ENCODE measurements around the gene ANKRD6.

Gene ANKRD6

DNA sequence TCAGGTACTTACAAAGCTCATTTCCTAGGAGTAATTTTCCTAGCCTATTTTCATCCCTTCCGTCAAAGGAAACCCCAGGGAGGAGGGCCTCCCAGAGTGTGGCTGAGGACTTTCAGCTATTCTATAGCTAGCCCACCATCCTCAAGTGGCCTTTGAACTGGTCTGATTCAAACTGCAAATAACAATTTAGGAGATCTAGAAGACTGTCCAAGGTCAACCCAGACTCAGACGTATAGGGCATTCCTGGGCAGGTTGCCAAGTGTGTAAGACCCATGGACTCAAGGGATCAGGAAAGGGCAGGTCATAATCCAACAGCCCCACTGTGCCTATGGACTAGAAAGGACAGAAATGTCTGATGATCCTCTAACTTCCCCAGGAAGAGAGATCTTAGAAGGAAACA is 18.7 kb upstream of the ANKRD6 start:
- no peak for DNase-seq

GRCh38 chr6:89415185-89415584 is 17.8 kb upstream of the ANKRD6 start:
- DNase-seq: no peak

GRCh38 chr6:89416796-89417195 is 16.2 kb upstream of the ANKRD6 start:
- no peak for DNase-seq

GRCh38 chr6:89430201-89430962 is 2.6 kb upstream of the ANKRD6 start:
- DNase-seq: no peak

DNA sequence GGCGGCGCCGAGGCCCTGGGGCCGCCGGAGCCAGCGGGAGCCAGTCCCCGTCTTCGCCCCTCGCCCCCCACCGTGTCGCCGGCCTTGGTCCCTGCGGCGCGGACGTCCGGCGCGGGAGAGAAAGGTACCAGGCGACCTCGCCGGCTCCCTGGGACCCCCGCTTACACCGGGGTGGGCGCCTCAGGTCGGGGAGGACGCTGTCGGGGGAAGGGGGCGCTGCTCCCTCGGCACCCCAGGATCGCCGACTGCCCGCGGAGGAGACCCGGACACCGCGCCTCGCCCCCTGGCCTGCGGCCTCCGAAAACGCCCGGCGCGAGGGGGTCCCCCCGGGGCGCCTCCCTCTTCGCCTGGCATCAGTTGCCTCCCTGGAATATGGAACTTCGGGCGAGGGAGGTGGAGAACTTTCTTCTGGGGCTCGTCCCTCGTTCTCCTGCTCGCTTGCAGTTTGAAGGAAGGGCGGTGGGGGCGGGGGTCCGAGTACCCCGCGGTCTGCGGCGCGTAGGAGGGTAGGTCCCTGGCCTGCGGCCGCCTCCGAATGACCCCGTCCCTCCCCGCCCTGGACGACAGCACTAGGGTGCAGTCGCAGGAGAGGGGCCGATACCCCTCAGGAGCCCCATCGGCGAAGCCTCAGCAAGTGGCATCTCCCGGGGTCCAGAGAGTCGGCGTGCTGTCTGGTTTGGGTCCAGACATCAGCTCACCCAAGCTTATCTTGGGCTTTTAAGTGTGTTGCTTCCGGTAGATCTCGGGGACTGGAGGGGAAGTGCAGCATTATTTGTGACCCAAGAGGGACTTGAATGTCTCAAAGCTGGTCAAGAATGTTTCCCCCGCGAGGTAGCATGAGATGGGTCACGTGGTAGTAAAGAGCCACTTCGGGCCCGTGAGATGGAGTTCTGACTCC is 549 bp downstream of the ANKRD6 start:
- DNase-seq: no peak

- no peak for DNase-seq
These were observed 1.2 kb downstream of the ANKRD6 start for GRCh38 chr6:89434150-89434499.

DNA sequence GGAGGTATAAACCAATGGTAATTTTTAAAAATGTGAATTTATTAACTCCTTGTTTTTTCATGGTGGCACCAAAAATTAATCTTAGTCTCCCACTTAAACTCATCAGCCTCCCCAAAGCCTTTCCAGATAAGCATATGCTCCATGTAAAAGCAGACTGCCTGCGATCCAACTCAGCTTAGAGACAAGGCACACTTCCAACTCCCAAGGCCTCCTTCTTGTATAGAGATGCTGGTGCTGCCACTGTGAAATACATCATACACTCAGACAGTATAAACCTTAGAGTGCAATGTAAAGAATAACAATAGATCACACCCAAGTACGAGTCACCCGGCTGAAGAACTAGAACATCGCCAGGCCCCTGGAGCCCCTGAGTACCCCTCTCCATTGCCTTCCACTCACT is 2.0 kb downstream of the ANKRD6 start:
- no peak for DNase-seq

DNA sequence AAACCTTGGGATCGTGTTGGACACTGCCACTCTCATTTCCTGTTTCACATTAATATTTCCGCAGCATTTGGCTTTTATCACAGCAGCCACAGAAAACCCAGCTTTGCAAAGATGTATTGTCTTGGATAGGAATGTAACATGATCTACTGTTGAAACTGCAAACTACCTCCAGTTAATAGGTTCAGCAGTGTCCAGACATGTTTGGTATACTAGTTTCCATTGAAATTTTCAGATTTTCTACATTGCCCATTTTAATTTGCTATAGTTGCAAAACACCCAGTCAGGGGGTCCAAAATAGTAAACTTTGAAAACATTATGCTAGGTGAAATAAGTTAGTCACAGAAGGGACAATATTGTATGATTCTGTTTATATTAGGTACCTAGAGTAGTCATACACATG is 3.3 kb downstream of the ANKRD6 start:
- DNase-seq: no peak

DNA sequence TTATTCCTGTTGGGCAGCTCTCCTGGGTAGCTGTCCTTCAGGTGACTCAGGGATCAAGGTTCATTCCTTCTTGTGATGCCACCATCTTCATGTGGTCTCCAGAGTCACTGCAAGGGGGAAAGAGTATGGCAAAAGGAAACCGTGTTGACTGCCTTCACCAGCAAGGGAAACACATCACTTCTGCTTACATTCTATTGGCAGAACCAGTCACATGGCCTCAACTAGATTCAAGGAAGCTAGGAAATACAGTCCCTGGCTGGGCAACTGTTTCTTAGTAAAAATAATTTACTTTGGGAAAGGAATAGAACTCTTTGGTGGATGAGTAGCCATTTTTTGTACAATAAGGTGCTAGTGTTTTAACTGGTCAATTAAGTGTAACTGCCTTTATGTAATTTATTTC is 5.3 kb downstream of the ANKRD6 start:
- DNase-seq: no peak

- no peak for DNase-seq
These were observed 6.1 kb downstream of the ANKRD6 start for GRCh38 chr6:89439014-89439413.

DNA sequence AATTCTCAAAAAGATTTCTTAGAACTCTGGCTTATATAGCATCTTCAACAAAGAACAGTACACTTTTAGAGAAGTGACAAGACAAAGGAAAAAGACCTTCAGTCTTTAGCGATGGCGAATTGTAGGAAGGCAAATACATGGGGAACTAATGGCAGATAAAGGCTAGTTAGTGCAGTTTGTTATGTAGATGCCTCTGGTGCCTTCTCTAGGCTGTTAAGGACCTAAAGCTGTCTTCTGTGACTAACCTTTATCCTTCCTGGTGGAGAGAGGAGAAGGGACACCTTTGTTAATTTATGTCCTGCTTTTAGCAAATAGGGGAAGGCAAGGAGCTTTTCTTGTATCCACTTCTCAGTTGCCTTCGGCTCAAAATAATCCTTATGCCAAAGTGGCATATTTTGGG is 7.2 kb downstream of the ANKRD6 start:
- DNase-seq: no peak

DNA sequence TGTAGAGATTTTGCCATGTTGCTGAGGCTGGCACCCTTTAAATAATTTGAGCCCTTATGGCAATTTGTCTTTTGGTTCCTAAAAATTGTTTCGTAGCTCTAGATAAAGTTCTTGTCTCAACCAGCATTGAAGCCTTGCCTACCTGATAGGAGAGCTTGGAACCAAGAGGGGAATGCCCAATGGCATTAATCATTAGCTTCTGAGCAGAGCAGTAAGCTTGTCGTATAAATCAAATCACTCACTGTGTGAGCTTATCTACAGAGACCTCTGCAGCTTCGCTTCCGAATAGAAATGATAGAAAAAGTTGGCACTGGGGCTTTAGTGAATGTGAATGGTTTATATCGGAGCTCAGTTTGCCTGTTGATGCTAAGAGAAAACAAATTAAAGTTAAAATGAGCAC is 10.7 kb downstream of the ANKRD6 start:
- no peak for DNase-seq

DNA sequence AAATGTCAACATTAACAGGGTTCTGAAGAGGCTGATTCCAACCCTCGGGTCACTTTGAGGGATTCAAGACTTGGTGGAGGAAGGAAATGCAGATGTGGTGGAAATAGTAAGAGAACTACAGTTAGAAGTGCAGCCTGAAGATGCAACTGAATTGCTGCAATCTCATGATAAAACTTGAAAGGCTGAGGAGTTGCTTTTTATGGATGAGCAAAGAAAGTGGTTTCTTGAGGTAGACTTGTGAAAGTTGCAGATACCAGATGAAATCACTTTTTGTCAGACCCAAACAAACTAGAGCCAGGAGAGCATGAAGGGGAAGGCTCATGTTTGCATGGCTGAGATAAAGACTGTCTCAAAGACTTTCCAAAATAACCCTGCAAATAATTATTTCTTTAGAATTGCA is 16.2 kb downstream of the ANKRD6 start:
- DNase-seq: no peak

- no peak for DNase-seq
These were observed 19.3 kb downstream of the ANKRD6 start for GRCh38 chr6:89452281-89452680.

DNA sequence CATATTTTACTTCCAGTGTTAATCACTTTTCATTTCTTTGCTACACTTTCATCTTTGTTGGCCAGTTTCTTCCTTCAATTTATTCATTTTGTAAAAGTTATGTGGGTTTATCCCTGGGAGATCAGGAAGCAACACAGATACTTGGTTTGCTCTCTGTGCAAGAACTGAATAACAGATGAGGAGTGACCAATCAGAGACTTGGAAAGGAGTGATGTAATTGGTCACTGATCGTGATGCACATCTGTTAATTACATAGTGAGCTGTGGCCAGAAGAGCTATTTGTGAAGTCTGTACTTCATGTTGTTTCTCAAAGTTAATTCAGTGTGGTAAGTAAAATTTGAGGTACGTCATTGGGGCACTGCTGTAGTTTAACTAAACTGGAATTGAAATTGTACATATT is 21.3 kb downstream of the ANKRD6 start:
- DNase-seq: no peak

GRCh38 chr6:89458704-89459103 is 25.8 kb downstream of the ANKRD6 start:
- DNase-seq: no peak

GRCh38 chr6:89459501-89459900 is 26.5 kb downstream of the ANKRD6 start:
- no peak for DNase-seq

DNA sequence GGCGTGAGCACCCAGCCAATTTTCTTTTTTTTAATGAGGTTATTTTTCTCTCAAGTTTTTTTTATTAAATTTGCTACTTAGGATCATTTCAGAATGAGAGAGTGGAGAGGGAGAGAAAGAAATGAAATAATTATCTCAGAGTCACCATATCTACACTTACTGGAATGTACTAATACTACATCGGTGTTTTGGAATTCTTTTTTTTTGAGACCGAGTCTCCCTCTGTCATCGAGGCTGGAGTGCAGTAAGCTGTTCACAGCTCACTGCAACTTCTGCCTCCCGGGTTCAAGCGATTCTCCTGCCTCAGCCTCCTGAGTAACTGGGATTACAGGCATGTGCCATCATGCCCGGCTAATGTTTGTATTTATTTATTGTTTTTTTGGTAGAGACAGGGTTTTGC is 27.8 kb downstream of the ANKRD6 start:
- no peak for DNase-seq

DNA sequence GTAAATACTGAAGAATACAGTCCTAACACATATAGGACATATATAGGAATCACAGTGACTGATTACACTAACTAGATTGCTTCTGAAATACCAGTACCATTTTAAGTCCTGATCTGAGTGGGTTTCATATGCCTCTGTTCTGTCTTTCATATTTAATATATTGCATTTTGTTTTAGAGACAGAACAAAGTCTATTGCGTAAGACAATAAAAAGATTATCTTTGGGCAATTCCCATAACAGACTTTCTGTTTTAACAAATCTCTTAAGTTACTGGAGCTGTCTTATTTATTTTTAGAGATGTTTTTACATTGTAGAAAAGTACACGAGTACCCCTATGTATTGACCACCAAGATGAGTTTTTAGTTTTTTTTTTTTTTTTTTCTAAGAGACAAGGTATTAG is 29.6 kb downstream of the ANKRD6 start:
- no peak for DNase-seq

DNA sequence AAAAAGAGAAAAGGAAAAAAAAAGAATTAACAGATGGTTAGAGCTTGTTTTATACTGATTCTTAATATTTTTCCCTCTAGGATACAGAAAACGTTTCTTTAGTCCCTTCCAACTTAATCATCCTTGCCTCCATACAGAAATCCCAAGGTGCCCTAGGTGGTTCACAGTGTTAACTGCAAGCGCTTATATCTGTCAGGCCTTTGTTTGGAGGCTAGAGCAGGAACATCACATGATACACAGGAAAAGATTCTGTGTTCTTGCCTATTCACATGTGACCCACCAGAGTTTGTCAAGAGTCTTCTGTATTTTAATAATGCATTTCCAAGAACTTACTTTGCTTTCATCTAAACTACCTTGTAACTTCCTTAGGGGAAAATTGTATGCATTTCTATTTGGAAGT is 31.3 kb downstream of the ANKRD6 start:
- DNase-seq: no peak

DNA sequence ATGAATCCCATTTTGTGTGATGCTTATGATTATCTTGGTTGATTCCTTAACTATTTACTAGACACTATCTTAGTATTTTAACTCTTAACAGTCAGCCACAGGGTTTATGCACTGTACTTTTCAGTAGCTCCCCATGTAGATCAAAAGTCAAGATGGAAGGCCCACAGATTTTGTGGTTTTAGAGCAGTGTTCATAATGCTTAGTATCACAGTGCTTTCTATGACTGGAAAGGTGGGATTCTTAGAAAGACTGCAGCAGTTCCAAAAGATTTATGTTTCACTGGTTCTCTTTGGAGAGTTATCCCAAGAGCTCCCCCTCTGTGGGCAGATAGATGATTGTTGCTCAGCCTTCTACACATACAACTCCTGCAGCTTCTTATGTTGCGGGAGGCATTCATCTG is 34.5 kb downstream of the ANKRD6 start:
- no peak for DNase-seq

DNA sequence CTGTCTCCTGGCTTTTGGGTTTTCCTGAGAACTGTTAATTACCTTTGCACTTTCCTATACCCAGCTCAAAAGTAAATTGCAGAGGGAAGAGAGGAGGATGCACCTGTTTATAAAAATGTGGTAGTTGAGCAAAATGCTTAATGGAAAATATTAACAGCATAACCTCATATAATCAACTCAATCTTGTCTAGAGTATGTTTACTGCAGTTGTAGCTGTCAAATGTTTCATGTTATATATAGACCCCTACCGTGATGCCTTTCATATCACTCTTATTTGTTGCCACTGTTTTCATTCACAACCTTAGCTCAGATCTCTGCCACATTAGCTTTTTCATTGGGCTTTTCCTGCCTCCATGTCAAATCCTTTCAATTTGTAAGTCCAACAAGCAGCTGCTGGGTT is 36.0 kb downstream of the ANKRD6 start:
- DNase-seq: no peak

DNA sequence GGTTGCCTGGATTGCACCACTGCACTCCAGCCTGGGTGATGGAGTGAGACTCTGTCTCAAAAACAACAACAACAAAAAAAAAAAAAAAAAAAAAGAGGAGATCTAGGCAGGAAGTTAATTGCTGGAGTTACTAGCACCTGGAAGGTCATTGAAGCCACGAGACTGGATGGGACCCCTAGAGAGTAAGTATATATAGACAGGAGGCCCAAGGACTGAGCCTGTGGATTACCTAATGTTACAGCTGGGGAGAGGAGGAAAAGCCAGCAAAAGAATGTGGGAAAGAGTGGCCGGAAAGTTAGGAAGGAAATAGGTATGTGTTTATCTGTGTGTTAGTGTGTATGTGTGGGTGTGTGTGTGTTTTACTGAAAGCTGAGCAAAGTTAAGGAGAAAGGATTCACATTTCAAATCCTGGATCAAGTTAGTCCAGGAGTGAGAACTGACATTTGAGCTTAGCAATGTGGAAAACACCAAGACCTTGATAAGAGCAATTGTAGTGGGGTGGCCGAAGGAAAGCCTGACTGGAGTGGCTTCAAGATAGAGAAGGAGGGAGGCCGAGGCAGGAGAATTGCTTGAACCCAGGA is 38.4 kb downstream of the ANKRD6 start:
- DNase-seq: no peak

- no peak for DNase-seq
These were observed 42.1 kb downstream of the ANKRD6 start for GRCh38 chr6:89475101-89475500.
